Kidney (tissue), 14 donors: Measurements from ENCODE around the gene GPATCH4. TPM values are rescaled to one million over a fixed set of nuclear protein-coding genes. Genes with fewer than 3 reads are reported as not detected.

Experiments
- DNase-seq, 5 donors: peaks; one replicate each; pipeline ENCODE4 v3.0.0-alpha.2; 2013 to 2020
- FAIRE-seq: peaks from 2 replicates; lab custom pipeline; 2012; peaks lifted over from hg19 to GRCh38; lab: Jason Lieb, UNC
- H3K27ac ChIP-seq, 2 donors: one replicate each; pipeline ENCODE4 v1.7.0; 2013; ENCODE audit warnings: low read depth in 2 of 2, low read length in 2 of 2, inconsistent platforms in 1 of 2
- H3K27me3 ChIP-seq: one replicate; pipeline ENCODE4 v1.7.1; 2013; ENCODE audit warnings: low read length, inconsistent platforms; ENCODE audit not compliant: control insufficient read depth, insufficient read depth
- H3K36me3 ChIP-seq, 3 donors: one replicate each; pipeline versions ENCODE4 v1.7.0 to v1.7.1; 2013; ENCODE audit warnings: low read length in 3 of 3, control low read depth in 1 of 3, inconsistent platforms in 1 of 3; ENCODE audit not compliant: insufficient read depth in 3 of 3, control insufficient read depth in 2 of 3
- H3K4me1 ChIP-seq, 3 donors: one replicate each; pipeline versions ENCODE4 v1.7.0 to v1.7.1; 2013; ENCODE audit warnings: low read length in 3 of 3, inconsistent platforms in 1 of 3, low read depth in 1 of 3; ENCODE audit not compliant: control insufficient read depth in 2 of 3, insufficient read depth in 2 of 3
- H3K4me3 ChIP-seq, 3 donors: one replicate each; pipeline versions ENCODE4 v1.7.0 to v1.8.1; 2013; ENCODE audit warnings: low read length in 3 of 3, control low read depth in 1 of 3, inconsistent platforms in 1 of 3
- H3K9ac ChIP-seq, 3 donors: one replicate each; pipeline versions ENCODE4 v1.7.0 to v1.7.1; 2013; ENCODE audit warnings: low read length in 3 of 3, control low read depth in 1 of 3, inconsistent platforms in 1 of 3
- H3K9me3 ChIP-seq, 3 donors: one replicate each; pipeline versions ENCODE4 v1.7.0 to v1.7.1; 2013; ENCODE audit warnings: low read length in 3 of 3, control low read depth in 1 of 3, inconsistent platforms in 1 of 3; ENCODE audit not compliant: control insufficient read depth in 2 of 3, insufficient read depth in 1 of 3
- intact Hi-C: fragments of 100-400 bp; cut with DNase I; formaldehyde crosslinking; loops from one replicate; pipeline ENCODE4 v1.11.1; 2022
- polyA plus RNA-seq: library from polyadenylated mRNA; stranded (reverse); fragments of 350-450 nt; fragmentation: Illumina TruSeq; extraction: RNeasy Lipid Tissue Mini Kit (QIAGEN cat#74804); gene quantifications from one replicate; pipeline ENCODE4 v1.2.3, GENCODE V29; 2014; ENCODE audit warnings: low read depth, low replicate concordance; ENCODE audit not compliant: insufficient read depth
- total RNA-seq: library from RNA; stranded (reverse); fragmentation: NEBNext Ultra II Directional; extraction: Animal tissue kit (Norgen Biotek cat#: 25700); gene quantifications from one replicate; pipeline ENCODE4 v1.2.1, GENCODE V29; 2021
- TF ChIP-seq, protein P1 (sequence below): IDR thresholded peaks from 3 replicates; pipeline ENCODE4 v1.5.1; 2012; ENCODE audit warnings: mild to moderate bottlenecking, moderate library complexity, borderline replicate concordance; ENCODE audit not compliant: insufficient read depth; ENCODE audit errors: extremely low read depth
- donor health status: control.
- donor health status: control.
- donor health status: control.
- donor health status: control.
- donor health status: control.
- donor health status: DM: yes; HTN: yes; CAD: no.
- donor health status: Normal renal cell carcinoma (clear cell type).

GPATCH4 gene
- total and polyA plus RNA-seq, 2 donors from 2014 or later: 24.0 to 26.2 TPM

DNA sequence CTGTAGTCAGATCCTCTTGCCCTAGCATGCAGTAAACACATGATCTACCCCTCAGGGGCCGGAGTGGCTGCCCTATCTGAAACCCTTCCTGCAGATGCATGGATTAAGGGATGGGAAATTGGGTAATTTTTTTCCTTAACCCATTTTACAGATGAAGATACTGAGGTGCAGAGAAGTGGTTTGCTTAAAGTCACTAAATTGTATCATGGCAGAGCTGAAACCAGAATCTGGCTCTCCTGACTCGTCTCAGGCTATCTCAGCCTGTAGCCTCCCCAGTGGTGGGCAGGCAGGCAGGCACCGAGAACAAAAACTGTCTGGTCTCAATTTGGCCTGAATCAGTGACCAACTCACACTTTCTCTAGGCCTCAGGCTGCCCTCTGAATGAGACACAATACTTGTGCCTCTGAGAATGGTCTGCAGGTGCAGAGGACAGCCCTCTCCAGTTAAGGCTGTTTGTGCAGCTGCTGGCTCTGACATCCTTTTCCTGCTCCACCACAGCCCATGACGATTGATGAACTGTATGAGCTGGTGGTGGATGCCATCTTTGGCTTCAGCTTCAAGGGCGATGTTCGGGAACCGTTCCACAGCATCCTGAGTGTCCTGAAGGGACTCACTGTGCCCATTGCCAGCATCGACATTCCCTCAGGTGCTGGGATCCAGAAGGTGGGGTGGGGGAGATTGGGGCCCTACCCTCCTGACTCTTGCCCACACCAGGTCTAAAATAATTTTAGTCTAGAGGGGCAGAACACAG, 8.2 kb downstream of the GPATCH4 start:
- FAIRE-seq: no peak
- H3K9ac ChIP-seq: peak overlapping the region in 1 of 3 donors; percentile 24
- H3K4me3 ChIP-seq: peak overlapping the region in 1 of 3 donors; percentile 97
- intact Hi-C loops: no loop called here
- H3K27ac ChIP-seq: no peak overlapping the region
- peaks cover 8 to 23% (median 14%) of the 10 kb centered on the region in 3 donors for H3K36me3 ChIP-seq
- H3K9me3 ChIP-seq: no peaks in the 10 kb centered on the region
- H3K27me3 ChIP-seq: no peaks in the 10 kb centered on the region
- DNase-seq: no peak
- TF ChIP-seq, protein P1, sequence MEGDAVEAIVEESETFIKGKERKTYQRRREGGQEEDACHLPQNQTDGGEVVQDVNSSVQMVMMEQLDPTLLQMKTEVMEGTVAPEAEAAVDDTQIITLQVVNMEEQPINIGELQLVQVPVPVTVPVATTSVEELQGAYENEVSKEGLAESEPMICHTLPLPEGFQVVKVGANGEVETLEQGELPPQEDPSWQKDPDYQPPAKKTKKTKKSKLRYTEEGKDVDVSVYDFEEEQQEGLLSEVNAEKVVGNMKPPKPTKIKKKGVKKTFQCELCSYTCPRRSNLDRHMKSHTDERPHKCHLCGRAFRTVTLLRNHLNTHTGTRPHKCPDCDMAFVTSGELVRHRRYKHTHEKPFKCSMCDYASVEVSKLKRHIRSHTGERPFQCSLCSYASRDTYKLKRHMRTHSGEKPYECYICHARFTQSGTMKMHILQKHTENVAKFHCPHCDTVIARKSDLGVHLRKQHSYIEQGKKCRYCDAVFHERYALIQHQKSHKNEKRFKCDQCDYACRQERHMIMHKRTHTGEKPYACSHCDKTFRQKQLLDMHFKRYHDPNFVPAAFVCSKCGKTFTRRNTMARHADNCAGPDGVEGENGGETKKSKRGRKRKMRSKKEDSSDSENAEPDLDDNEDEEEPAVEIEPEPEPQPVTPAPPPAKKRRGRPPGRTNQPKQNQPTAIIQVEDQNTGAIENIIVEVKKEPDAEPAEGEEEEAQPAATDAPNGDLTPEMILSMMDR: no peak
- peaks cover 0 to 11% (median 5%) of the 10 kb centered on the region in 3 donors for H3K4me1 ChIP-seq

DNA sequence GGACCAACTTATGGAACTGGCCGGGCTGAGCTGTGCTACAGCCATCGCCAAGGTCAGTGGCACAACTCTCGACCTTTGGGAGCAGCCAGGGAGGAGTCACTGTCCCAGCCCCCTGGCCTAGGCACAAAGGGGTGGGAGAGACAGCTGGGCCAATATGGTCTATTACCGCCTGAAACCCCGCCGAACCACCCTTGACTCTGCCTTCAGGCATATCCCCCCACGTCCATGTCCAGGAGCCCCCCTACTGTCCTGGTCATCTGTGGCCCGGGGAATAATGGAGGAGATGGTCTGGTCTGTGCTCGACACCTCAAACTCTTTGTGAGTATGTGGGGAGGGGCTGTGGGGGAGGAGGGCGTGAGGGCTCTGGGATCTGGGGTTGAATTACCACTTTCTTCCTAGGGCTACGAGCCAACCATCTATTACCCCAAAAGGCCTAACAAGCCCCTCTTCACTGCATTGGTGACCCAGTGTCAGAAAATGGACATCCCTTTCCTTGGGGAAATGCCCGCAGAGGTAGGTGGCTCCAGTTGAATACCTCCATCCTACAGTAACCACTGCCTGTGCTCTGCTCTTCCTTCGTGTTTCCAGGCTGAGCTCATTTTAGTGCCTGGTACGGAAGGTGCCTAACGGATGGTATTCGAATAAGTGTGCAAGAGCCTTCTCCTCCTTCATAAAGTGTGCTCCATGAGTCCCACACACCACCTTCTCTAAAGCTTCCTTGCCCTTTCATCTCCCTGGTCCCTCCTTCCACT, 8.9 kb downstream of the GPATCH4 start:
- TF ChIP-seq, protein P1: no peak
- no peaks in the 10 kb centered on the region for H3K9me3 ChIP-seq
- no peaks in the 10 kb centered on the region for H3K27me3 ChIP-seq
- peaks cover 0 to 11% (median 5%) of the 10 kb centered on the region in 3 donors for H3K4me1 ChIP-seq
- DNase-seq (no peak), FAIRE-seq (no peak)
- intact Hi-C loops: no loop called here
- peak overlapping the region; percentile 31 to 84 (median 68) for H3K9ac ChIP-seq
- peak overlapping the region; percentile 66 to 87 for H3K27ac ChIP-seq
- H3K4me3 ChIP-seq: peak overlapping the region; percentile 58 to 97 (median 61)
- peaks cover 8 to 16% (median 14%) of the 10 kb centered on the region in 3 donors for H3K36me3 ChIP-seq

DNA sequence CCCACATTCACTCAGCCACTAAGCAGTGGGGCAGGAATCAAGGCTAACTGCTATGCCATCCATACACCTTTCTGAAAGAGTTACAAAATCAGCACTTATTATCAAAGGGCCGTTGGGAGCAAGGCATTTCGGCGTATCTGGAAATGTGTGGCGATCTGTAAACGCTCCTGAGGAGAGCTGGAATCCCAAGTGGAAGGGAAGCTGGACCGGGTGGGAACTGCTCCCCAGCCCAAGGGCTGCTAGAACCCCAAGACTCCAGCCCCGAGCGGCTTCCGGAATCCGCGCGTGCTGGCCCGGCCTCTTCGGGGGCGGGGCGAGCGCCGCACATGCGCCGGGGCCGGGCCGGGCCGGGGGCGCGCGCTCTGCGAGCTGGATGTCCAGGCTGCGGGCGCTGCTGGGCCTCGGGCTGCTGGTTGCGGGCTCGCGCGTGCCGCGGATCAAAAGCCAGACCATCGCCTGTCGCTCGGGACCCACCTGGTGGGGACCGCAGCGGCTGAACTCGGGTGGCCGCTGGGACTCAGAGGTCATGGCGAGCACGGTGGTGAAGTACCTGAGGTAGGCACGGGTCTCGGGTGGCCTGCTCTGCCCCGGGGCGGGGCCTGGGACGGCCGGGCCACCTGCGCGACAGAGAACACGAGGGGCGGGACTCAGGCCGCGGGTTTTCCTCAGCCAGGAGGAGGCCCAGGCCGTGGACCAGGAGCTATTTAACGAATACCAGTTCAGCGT, 9.7 kb downstream of the GPATCH4 start, which contains the start of gene NAXE:
Gene NAXE (plus strand): TSS at position 345 of the 726 bp plus-strand sequence. CDS start 29 bp downstream, at position 374.
- peak within 1 kb of the TSS; percentile 66 to 90 for H3K27ac ChIP-seq
- DNase-seq (peak; percentile 78 to 91 (median 84)), FAIRE-seq (no peak)
- no peaks in the 10 kb centered on the region for H3K9me3 ChIP-seq
- no peaks in the 10 kb centered on the region for H3K27me3 ChIP-seq
- H3K4me1 ChIP-seq: peaks cover 0 to 11% (median 5%) of the 10 kb centered on the region in 3 donors
- TF ChIP-seq, protein P1: no peak
- H3K4me3 ChIP-seq: peak within 1 kb of the TSS; percentile 83 to 97 (median 83)
- intact Hi-C loops: no loop called here
- peaks cover 2 to 12% (median 10%) of the 10 kb centered on the region in 3 donors for H3K36me3 ChIP-seq
- H3K9ac ChIP-seq: peak within 1 kb of the TSS; percentile 68 to 97 (median 70)
